Activated CD8-positive, alpha-beta memory T cell treated with anti-CD3 and anti-CD28 coated beads for 36 hours (primary cell): Measurements from ENCODE around the gene PTGR1. TPM values are rescaled to one million over a fixed set of nuclear protein-coding genes. Genes with fewer than 3 reads are reported as not detected.

Experiments used
- CTCF ChIA-PET: fragments of 350-600 bp; sonication (Branson Sonifier 250); formaldehyde crosslinking; loops from one replicate; lab custom pipeline; 2021; ENCODE audit warnings: antibody characterized with exemption; lab: Charles Lee
- POLR2A ChIA-PET: fragments of 350-600 bp; sonication (Branson Sonifier 250); formaldehyde crosslinking; loops from one replicate; lab custom pipeline; 2021; ENCODE audit warnings: antibody characterized with exemption; lab: Charles Lee
- total RNA-seq, 2 experiments: library from RNA; stranded (reverse); gene quantifications; one replicate each; pipeline ENCODE4 v1.2.3, GENCODE V29; 2021

PTGR1 gene
- total RNA-seq, 2 experiments from 2014 or later, result 0.61 to 0.94 TPM

GRCh38 chr9:111566234-111566633 lies 33.2 kb downstream of the PTGR1 start:
- POLR2A ChIA-PET, result no interaction called here
- CTCF ChIA-PET, result interaction anchor here (1.0 kb wide), 1 partner anchor 10 kb away, joined by 3 read pairs; no protein-coding TSS in a partner anchor

GRCh38 chr9:111561165-111561719 lies 38.2 kb downstream of the PTGR1 start:
- CTCF ChIA-PET, result no interaction called here

DNA sequence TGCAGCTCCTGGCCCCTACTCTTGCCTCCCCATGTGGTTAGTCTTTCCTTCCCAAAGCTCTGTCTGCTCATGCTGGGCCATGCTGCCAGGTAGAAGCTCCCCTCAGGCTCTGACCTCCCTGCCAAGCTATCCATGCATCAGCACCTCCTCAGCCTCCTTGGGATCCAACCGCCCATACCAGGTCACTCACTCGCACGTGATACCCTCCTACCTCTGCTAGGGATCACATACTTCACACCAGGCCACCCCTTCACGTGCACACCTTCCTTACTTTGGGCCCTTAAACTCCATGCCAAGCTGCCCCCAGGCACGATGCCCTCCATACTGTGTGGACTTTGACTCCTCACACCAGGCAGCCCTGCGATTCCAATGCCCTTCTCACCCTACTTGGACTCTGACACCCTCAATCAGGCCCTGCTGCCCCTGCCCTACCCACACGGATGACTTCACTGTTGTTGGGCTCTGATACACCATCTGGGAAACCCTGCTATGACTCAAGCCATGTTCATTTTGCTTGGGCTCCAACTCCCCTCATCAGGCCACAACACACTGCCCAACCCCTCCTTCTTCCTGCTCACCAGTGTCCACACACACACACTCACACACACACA lies 40.3 kb downstream of the PTGR1 start:
- ChIA-PET CTCF (no interaction called here), POLR2A (no interaction called here)

More at GRCh38 chr9:111561165-111561719, 38.2 kb downstream of the PTGR1 start:
- POLR2A ChIA-PET, result no interaction called here

DNA sequence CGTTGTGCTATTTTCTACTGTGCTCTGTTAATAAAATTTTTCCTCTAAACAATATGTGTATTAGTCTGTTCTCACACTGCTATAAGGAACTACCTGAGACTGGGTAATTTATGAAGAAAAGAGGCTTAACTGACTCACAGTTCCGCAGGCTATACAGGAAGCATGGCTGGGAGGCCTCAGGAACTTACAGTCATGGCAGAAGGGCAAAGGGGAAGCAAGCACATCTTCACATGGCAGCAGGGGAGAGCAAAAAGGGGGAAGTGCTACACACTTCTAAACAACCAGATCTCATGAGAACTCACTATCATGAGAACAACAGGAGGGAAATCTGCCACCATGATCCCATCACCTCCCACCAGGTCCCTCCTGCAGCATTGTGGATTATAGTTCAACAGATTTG lies 44.0 kb downstream of the PTGR1 start:
- ChIA-PET POLR2A (interaction anchor here (0.5 kb wide), 1 partner anchor 788 kb away, joined by 5 read pairs; no protein-coding TSS in a partner anchor), CTCF (interaction anchor here (1.0 kb wide), 1 partner anchor 11 kb away, joined by 3 read pairs; no protein-coding TSS in a partner anchor)

DNA sequence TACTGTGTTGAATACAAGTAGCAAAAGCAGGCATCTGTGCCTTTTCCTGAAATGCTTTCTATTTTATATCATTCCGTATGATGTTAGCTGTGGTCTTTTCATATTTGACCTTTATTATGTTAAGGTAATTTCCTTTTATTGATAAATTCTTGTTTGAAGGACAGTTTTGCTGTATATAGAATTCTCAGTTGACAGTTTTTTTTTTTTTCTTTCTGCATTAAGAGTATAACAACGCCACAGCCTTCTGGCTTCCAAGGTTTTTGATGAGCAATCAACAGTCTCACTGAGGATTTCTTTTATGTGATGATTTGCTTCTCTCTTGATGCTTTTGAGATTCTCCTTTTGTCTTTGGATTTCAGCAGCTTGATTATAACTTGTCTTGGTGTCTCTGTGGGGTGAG lies 50.8 kb downstream of the PTGR1 start:
- ChIA-PET POLR2A (no interaction called here), CTCF (no interaction called here)

GRCh38 chr9:111542497-111543254 lies 56.8 kb downstream of the PTGR1 start:
- ChIA-PET CTCF (interaction anchor here (1.1 kb wide), 1 partner anchor 26 kb away, joined by 6 read pairs; no protein-coding TSS in a partner anchor), POLR2A (no interaction called here)

DNA sequence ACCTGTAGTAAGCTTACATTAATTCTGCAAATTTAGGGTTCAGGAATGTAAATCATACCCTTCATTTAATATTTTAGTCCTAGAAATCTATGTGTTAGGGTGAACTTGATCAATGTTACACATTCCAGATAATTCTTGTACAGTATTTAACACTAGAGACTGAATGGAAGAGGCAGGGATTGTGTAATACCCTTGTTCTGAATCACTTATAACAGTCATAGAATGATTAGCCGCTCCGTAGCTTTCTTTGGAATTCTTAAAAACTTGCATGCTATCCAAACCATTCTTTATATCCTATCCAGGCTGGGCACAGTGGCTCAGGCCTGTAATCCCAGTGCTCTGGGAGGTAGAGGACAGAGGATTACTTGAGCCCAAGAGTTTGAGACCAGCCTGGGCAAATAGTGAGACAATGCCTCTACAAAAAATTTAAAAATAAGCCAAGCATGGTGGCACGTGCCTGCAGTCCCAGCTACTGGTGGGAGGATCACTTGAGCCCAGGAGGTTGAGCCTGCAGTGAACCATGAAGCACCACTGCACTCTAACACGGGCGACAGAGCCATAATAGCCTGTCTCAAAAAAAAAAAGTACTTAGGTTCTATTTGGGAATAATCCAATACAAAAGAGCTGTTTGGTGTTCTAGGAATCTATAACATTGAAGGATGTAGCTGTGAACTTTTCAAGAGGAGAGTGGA lies 66.2 kb downstream of the PTGR1 start:
- ChIA-PET POLR2A (no interaction called here), CTCF (no interaction called here)

DNA sequence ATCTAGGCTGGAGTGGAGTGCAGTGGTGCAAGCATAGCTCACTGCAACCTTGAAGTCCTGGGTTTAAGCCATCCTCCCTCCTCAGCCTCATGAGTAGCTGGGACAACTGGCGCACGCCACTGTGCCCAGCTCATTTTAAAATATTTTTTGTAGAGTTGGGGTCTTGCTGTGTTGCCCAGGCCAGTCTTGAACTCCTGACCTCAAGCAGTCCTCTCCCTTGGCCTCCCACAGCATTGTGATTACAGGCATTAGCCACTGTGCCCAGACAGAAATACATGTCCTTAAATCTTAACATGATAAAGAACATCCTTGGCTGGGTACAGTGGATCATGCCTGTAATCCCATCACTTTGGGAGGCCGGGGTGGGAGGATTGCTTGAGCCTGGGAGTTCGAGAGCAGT lies 67.7 kb downstream of the PTGR1 start:
- CTCF ChIA-PET, result interaction anchor here (1.0 kb wide), 1 partner anchor 44 kb away, joined by 3 read pairs; no protein-coding TSS in a partner anchor
- POLR2A ChIA-PET, result no interaction called here

DNA sequence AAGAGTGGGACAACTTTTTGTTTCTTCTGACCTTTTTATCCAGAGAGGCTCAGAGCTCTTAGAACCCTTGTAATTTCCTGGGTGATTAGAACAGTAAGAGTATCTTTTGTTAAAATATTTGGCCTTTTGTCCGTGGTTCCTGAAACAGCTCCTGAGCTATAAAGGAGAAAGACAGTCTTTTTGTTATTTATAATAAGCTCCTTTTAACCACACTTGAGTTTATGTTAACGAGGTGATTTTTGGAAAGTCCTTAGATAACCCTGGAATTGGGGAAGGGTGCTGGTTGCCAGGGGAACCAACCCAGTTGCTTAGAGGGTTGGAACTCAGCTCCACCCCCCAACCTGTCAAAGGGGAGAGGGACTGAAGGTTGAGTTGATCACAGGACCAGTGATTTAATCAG lies 69.7 kb downstream of the PTGR1 start:
- ChIA-PET CTCF (interaction anchor here (0.7 kb wide), 1 partner anchor 12 kb away, joined by 3 read pairs; no protein-coding TSS in a partner anchor), POLR2A (no interaction called here)

- ChIA-PET CTCF (no interaction called here), POLR2A (no interaction called here)
Observed at GRCh38 chr9:111527347-111527746, 72.1 kb downstream of the PTGR1 start.

DNA sequence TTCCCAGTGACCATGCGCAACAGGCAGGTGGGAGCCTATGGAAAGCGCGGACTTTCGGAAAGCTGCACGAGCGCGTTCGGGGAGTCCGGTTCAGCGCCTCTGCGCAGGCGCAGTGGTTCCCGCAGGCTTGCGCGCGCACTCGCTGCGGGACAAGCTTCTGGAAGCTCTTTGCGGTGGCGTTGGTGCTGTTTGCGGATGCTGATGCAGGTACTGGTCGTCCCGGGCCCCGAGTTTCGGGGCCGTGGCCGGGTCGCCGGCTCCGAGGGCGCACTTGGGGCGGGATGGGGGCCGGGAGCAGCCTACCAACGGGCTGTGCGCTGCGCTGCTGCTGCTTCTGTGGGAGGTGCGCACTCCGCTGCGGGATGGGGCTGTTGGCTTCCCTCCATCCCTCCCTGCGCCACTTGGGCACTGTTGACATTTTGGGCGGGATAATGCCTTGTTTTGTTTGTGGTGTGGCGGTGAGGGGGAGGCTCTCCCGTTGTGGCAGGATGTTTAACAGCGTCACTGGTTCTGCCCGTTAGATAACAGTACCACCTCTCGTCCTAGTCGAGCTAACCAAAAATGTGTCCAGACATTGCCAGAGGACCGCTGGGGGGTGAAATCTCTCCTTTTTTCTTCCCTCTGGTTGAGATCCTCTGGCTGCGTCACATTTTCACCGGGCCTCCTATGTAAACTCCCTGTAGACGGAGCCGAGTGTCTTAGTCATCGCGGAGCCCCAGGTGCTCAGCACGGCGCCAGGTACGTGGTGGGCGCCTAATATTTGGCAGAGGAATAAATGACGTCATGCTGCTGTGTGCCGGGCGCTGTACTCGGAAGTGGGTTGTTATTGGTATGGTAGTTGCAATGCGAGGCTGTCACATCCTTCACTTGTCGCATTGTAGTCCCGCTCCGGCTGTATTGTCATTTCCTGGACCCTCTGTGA lies 74.1 kb downstream of the PTGR1 start, which contains the start of gene ZNF483:
TSS of gene ZNF483 (plus strand) at position 124 of the 922 bp plus-strand sequence. CDS start 2,217 bp downstream, outside the sequence.
- ChIA-PET CTCF (no interaction called here), POLR2A (interaction anchor here (1.4 kb wide), 1 partner anchor 43 kb away, joined by 5 read pairs; no protein-coding TSS in a partner anchor)

DNA sequence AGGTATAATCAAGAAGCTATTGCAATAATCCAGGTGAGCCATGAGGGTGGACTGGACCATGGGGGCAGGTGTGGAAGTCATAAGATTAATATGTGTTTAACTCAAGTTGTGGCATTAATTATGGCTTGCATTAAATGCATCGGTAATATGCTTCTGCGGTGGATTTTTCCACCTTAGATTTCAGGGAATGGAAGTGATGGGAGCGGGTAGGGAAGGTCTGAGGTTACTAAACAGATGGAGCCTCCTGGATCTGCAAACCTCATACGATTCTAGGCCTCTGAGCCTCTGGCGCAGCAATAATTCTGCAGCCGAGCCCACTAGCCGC lies 74.8 kb downstream of the PTGR1 start:
- ChIA-PET POLR2A (interaction anchor here (1.4 kb wide), 1 partner anchor 42 kb away, joined by 5 read pairs; no protein-coding TSS in a partner anchor), CTCF (no interaction called here)

DNA sequence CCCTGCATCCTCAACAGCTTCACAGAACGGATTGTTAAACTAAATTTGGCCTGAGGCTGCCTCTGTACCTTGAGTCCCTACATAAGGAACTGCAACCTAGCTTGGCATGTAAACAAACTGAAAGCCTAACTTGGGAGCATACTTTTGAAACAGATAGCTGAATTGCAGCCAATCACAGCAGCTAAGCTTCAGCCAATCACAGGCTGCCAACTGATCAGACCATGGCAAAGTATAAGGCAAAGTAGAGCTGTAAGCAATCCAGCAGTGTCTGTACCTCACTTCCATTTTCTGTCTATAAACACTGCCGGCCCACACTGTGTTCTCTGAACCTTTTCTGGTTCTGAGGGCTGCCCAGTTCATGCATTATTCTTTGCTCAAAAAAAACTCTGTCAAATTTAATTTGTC lies 83.4 kb downstream of the PTGR1 start:
- POLR2A ChIA-PET, result no interaction called here
- CTCF ChIA-PET, result interaction anchor here (0.6 kb wide), 1 partner anchor 28 kb away, joined by 6 read pairs; no protein-coding TSS in a partner anchor

DNA sequence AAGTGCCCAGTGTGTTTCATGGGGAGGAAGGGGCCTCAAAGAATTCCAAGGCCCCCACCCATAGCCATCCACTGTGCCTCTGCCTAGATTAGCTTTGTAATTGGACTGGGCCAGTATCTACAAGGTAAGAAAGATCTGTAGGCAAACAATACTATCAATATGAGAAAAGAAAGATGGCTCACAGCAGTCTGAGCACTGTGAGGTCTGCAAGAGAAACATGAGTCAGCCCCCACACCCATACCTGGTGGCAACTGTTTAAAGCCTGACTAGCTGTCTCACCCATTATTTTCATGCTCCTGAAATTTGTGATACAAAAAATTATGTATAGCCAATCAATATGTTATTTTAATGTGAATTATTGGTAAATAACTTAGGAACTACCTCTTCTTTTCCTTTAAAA lies 84.5 kb downstream of the PTGR1 start:
- CTCF ChIA-PET, result no interaction called here
- POLR2A ChIA-PET, result no interaction called here

Other genes starting within 250 kb of the PTGR1 start
- 10 to 100 TPM; 86.9 to 88.8 TPM for gene ECPAS, start 115.3 kb downstream of the PTGR1 start, total RNA-seq
- gene ZNF483, start 74.5 kb downstream of the PTGR1 start, total RNA-seq, result 1 to 10 TPM; 1.9 to 2.1 TPM
- gene DNAJC25, start 31.7 kb upstream of the PTGR1 start, total RNA-seq, result 1 to 10 TPM; 7.6 to 7.9 TPM
- gene GNG10, start 62.0 kb upstream of the PTGR1 start, total RNA-seq, result 10 to 100 TPM; 26.2 to 26.4 TPM
- not detected for gene SHOC1, start 195.3 kb upstream of the PTGR1 start, total RNA-seq